NCI-H510A (cell line): ENCODE measurements around the gene RNF113B.

ENCODE experiments used
- DNase-seq: peaks from one replicate; lab custom pipeline; 2025; lab: John Stamatoyannopoulos, UW

The RNF113B gene

GRCh38 chr13:98173431-98174152 is 3.5 kb downstream of the RNF113B start:
- no peak for DNase-seq

- no peak for DNase-seq
Measured at GRCh38 chr13:98172590-98173422, 4.3 kb downstream of the RNF113B start.

- no peak for DNase-seq
Measured at GRCh38 chr13:98171900-98172589, 5.0 kb downstream of the RNF113B start.

GRCh38 chr13:98169331-98169730 is 7.7 kb downstream of the RNF113B start:
- DNase-seq = no peak

DNA sequence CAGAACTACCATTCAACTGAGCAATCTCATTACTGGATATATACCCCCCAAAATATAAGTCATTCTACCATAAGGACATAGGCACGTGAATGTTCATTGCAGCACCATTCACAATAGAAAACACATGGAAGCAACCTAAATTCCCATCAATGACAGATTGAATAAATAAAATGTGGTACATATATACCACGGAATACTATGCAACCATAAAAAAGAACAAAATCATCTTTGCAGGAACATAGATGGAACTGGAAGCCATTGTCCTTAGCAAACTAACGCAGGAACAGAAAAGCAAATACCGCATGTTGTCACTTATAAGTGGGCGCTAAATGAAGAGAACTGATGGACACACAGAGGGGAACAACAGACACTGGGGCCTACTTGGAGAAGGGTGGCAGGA is 14.1 kb downstream of the RNF113B start:
- DNase-seq = no peak

- no peak for DNase-seq
Measured at GRCh38 chr13:98158172-98158899, 18.7 kb downstream of the RNF113B start.

DNA sequence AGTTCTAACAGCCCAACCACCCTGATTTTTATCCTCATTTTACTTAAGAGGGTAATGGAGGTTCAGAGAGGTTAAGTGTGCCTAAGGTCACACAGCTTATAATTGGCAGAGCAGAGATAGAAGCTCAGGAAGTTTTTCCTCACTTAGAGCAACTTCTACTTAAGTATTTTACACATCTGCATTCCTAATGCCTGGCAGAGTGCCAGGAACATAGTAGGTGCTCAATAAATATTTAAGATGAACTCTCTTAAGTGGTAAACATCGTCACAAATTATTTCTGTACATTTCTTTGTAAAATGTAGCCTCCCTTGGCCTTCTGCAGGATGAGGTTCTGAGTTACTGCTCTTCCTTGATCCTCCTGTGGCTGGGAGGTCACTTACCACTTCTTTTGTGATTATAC is 19.5 kb downstream of the RNF113B start:
- no peak for DNase-seq

GRCh38 chr13:98157188-98157587 is 19.9 kb downstream of the RNF113B start:
- DNase-seq = no peak

- DNase-seq = no peak
Measured at GRCh38 chr13:98156259-98156658, 20.8 kb downstream of the RNF113B start.

- no peak for DNase-seq
Measured at GRCh38 chr13:98155475-98156109, 21.5 kb downstream of the RNF113B start.

DNA sequence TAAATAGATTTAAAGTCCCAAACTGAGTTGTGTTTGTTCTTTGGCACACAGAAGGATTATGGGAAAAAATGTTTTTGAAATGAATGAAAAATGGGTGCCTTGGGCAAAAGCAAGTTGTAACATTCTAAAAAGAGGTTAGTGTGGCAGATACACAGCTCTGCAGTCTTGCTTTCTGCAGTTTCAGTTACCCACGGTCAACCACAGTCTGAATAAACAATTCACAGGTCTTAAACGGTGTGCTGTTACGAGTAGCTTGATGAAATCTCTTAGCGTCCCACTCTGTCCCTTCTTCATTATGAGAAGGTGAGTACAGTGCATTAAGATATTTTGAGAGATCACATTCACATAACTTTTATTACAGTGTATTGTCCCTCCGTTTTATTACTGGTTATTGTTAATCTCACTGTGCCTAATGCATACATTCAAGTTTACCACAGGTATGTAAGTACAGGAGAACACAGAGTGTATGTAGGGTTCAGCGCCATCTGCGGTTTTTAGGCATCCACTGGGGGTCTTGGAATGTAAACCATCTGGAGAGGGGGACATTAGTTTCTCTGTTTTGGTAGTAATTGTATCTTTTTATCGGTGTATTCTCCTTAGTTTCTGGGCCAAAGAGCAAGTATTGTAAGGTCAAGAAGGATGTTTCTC is 26.1 kb downstream of the RNF113B start:
- no peak for DNase-seq

DNA sequence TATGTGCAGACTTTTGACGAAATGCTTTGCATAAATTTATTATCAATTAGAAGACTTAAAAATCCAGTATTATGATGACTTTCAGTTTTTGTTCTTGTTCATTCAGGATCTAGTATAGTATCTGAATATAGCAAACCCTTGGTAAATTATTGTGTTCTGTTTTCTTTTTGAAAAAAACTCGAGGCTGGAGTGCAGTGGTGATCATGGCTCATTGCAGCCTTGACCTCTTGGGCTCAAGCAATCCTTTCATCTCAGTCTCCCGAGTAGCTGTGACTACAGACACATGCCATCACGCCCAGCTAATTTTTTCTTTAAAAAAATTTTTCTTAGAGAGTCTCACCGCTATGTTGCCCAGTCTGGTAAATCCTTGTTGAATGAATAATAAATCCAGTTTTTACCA is 29.5 kb downstream of the RNF113B start:
- DNase-seq = no peak

DNA sequence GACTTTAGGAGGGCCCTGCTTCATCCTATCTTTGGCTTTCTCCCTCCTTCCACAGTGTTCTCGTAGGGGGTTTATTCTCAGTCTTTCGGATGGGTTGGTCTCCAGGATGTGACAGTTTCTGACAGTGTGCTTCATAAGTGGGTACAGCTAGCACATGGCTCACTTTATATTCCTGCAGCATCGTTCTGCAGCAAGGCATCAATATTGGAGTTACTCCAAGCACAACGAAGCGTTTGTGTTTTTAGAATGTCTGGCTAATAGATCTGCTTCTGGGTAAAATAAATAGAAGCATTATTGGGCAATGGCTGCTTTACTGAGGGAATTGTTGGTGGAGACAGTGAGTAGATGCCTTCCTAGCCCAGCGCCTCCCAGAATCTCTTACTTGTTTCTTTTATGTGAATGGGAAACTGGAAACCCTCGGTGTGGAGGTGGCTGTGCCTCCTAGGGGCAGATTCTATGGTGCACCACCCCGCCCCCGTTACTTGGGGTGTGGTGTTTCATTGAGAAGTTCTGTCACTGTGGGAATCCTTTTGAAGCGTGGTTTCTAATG is 32.2 kb downstream of the RNF113B start:
- peak; percentile 18 for DNase-seq

- no peak for DNase-seq
Measured at GRCh38 chr13:98144027-98144741, 32.9 kb downstream of the RNF113B start.

DNA sequence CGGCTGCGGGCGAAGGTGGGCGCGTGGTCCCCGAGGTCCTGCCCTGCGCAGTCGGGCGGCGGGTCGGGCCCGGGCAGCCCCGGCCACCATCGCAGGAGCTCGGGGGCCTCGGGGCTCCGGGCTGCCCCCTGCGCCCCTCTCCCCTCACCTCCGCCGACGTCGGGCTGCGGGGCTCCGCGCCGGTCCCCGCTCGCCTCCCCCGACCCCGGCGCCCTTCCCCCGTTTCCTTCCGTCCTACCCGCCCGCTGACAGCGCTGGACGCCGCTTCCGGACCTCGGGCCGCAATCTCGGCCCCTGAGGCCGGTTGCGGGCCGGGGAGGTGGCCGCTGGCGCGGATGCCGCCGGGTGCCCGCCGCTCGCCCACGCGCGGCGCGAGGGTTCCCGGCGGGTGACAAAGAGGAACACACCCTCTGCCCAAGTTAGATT is 33.5 kb downstream of the RNF113B start:
- DNase-seq = no peak

- no peak for DNase-seq
Measured at GRCh38 chr13:98143157-98143553, 33.9 kb downstream of the RNF113B start.

DNA sequence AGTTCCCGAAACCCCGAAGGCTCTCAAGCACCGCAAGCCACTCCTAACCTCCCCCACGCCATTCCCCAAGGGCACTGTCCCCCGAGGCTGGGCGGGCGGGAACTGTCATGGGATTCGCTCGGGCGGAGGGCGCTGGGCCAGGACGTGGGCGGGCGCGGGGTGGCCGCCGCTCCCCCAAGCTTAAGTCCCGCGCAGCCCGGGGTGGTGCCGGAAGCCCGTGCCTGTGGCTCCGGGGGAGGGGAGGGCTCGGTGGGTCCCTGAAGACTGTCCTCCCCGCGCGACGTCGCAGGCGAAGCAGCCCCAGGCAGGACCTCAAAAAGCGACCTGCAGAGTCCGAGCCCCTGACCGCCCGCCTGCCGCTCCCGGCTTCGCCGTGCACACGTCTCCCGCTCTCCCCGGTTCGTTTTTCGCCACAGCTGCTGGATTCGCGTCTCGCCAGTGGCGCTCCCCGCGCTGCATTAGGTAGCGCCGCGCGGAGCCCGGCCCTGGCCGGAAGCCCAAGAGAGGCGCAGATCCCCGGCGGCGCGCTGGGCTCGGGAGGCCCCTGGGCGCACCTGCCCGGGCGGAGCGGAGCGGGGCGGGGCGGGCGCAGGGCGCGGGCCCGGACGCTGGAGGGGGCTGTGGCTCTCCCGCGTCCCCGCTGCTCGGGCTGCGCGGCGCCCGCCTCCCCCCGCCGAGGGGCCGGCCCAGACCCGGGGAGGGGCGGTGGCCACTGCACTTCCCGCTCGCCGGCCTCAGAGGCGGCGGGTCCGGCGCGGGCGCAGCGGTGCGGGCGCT is 34.5 kb downstream of the RNF113B start, which contains the start of gene FARP1:
FARP1 (plus strand) TSS at position 715 of the 777 bp plus-strand sequence. CDS start 70,149 bp downstream, outside the sequence.
- peak; percentile 60 for DNase-seq

DNA sequence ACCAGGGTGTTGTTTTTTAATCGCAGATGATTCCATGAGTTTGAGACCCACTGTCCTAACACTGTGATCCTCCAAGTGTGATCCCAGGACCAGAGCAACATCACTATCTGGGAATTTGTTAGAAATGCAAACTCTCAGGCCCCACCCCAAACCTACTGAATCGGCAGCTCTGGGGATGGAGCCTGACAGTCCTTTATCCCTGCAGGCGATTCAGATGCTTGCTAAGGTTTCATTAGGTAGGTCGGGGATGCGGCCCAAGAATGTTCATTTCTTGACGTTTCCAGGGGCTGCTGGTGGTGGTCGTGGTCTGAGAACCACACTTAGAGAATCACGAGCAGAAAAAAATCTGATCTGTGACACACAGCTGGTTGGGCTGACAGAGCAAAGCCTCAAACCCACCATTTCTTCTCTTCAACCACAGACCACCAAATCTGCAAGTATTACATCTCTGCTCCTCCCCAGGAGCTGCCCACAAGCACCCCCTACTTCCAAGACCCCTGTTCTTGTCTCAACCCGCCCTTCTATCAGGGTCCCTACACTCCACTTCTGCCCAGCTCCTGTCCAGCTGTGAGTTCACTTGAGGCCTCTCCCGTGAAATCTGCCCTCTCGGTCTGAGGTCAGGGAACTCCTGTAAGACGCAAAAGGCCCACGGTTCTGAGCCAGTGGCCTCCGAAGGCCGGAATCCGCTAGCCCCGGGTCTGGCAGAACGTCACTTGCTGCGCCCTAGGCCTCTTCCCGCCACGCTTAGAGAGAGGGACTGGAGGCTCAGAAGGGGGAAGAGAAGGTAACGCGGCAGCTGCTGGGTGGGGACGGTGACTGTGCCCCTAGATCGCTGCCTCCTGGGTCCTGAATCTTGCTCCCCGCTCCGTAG is 35.3 kb downstream of the RNF113B start:
- DNase-seq = no peak
